H7 (cell line): Measurements from ENCODE around the gene PLEKHJ1. TPM values are rescaled to one million over a fixed set of nuclear protein-coding genes. Genes with fewer than 3 reads are reported as not detected.

Source experiments
- DNase-seq: peaks from one replicate; pipeline ENCODE4 v3.0.0; 2012
- H3K27me3 ChIP-seq: 2 replicates; pipeline ENCODE4 v1.6.0; 2011; ENCODE audit warnings: mild to moderate bottlenecking, low read length; ENCODE audit not compliant: control insufficient read depth, insufficient read depth
- H3K36me3 ChIP-seq: replicated peaks from 2 replicates; pipeline ENCODE4 v1.5.1; 2011; ENCODE audit warnings: low read length; ENCODE audit not compliant: control insufficient read depth, insufficient read depth
- H3K4me3 ChIP-seq: 2 replicates; pipeline ENCODE4 v1.5.1; 2011; ENCODE audit warnings: low read depth, mild to moderate bottlenecking, control low read depth, low read length, moderate library complexity; ENCODE audit not compliant: insufficient read depth
- total RNA-seq: library from RNA; depleted of rRNA; stranded (reverse); fragments of >200 nt; shearing (Covaris generic); gene quantifications from 2 replicates; pipeline ENCODE4 v1.2.3, GENCODE V29; 2014; rRNA removed

Gene PLEKHJ1
- total RNA-seq, 1 experiment from 2014 or later: 295 TPM

DNA sequence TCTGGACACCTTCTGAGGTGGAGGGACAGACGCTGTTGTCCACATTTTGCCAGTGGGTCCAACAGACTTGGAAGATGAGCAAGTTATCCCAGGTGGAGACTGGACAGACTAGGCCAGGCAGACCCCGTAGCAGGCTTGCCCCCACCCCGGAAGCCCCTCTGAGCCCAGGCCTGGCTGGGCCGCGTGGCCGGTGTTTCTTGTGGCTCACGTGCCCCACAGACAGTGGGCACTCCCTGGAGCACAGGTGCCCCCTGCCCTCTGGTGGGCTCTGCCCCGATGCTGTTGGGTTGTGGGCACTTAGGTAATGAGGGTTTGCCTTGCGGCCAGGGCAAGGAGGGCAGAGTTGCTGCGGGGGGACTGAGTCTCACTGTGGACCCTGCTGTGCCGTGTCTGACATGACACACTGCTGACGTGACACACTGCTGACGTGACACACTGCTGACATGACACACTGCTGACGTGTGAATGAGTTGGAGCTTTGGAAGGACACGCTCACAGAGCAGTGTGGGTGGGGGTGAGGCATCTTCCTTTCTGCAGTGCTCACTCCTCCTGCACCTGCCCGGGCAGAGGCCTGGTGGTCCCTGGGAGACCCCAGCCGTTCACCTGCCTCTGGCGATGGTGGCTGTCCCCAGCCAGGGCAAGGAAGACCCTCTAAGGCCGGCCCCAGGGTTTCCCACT lies 47.3 kb downstream of the PLEKHJ1 start:
- no peaks in the 10 kb centered on the region for H3K27me3 ChIP-seq
- peaks cover 12% of the 10 kb centered on the region for H3K36me3 ChIP-seq
- H3K4me3 ChIP-seq: no peak overlapping the region
- no peak for DNase-seq

DNA sequence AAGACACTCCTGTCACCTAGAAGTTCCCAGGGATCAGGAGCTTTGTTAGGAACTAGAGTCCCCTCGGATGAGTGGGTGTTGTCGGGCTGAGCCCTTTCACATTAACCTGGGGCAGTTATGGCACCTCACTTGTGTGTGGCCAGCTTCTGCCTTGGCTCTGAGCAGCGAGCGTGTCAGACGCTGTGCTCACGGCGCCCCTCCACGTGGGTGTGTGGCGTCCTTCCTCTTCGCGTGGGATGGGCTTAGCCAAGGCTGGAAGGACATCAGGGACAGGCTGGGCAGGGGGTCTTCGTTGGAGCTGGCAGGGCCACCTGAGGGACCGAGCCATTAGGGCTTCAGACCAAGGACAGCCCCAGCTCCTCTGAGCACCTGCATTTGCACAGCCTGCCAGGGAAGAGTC lies 49.0 kb downstream of the PLEKHJ1 start:
- Histone ChIP-seq H3K27me3 (no peaks in the 10 kb centered on the region), H3K4me3 (no peak overlapping the region), H3K36me3 (peaks cover 10% of the 10 kb centered on the region)
- DNase-seq: no peak

DNA sequence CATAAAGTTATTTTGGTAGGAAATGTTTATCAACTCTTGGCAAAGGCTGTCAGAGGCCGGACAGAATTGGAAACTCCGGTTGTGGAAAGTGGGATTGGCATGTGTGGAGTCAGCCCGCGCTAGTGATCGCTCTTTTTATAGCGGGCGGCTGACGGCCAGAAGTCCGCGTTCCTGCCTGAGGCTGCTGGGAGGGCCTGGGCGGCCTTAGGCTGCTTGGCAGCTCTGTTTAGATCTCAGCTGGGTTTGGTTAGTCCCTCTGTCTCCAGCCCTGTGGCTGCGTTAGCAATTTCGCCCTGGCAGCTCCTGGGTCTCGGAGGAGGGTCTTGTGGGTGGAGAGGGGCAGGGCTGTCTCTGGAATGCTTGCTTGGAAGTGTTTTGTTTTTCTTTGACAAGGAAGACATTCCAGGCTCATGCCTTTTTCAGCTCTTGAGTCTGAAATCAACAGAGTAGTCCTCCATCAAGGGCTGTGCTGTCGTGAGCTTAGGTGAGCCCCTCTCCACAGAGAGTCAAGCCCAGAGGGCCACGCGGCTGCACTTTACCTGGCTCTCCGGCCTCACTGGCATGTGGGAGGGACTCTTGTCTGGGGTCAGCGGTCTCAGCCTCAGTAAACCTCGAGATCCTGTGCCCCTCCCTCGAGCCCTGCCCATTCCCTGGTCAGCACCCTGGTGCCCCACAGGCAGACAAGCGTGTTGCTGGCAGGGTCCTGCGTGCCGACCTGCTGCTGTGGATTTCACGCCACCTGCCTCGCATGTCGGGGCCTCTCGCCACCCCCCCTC lies 49.9 kb downstream of the PLEKHJ1 start:
- H3K4me3 ChIP-seq: no peak overlapping the region
- no peaks in the 10 kb centered on the region for H3K27me3 ChIP-seq
- no peak for DNase-seq
- peaks cover 6% of the 10 kb centered on the region for H3K36me3 ChIP-seq

DNA sequence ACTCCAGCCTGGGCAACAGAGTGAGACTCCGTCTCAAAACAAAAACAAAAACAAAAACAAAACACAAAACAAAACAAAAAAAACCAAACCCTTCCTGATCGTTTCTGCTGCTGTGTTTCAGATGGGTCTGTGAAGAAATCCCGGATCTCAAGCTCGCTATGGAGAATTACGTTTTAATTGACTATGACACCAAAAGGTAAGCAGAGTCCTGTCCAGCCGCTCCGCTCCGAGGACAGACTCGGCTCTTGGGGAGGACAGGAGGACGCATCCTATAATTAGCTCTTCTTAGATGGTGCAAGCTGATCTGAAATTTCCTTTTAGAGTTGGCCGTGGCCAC lies 50.4 kb downstream of the PLEKHJ1 start:
- H3K27me3 ChIP-seq: no peaks in the 10 kb centered on the region
- no peak for DNase-seq
- H3K36me3 ChIP-seq: peaks cover 3% of the 10 kb centered on the region
- no peak overlapping the region for H3K4me3 ChIP-seq

DNA sequence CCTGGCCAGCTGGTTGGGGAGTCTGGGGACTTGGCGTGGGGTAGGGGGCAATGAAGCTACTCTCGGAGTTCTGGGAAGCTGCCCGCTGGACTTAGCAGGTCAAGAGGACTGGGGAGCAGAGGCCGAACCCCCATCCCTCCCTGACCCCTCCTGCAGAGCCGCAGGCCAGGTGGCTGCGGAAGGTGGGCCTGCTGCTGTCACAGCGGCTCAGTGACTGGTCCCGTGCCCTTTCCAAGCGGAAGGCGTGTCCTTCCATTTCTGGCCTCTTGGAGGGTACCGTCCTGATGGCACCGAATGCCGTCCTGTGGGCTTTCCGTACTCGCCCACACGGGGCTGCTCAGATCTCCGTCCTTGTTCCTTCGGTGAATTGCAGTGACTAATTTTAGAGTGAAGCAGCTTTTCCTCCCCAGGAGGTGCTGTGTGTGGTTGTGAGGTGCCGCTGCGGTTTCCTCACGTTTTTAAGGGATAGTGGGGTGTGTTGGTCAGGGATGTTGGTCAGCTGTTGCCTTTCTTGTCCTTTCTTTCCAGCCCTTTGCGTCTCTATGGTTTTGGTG lies 51.6 kb downstream of the PLEKHJ1 start:
- Histone ChIP-seq H3K36me3 (peaks cover 3% of the 10 kb centered on the region), H3K27me3 (no peaks in the 10 kb centered on the region), H3K4me3 (no peak overlapping the region)
- no peak for DNase-seq

Other genes with a start within 250 kb of the PLEKHJ1 start
- 126 and 129 TPM in 2 replicates for gene BTBD2, start 220.6 kb downstream of the PLEKHJ1 start, total RNA-seq
- 130 and 135 TPM in 2 replicates for gene MKNK2, start 185.1 kb downstream of the PLEKHJ1 start, total RNA-seq
- gene MOB3A, start 140.0 kb downstream of the PLEKHJ1 start, total RNA-seq: 7.7 and 8.9 TPM in 2 replicates
- gene IZUMO4, start 139.4 kb downstream of the PLEKHJ1 start, total RNA-seq: 0.80 and 0.81 TPM in 2 replicates
- 175 and 177 TPM in 2 replicates for gene AP3D1, start 84.8 kb downstream of the PLEKHJ1 start, total RNA-seq
- 13.3 and 18.0 TPM in 2 replicates for gene DOT1L, start 72.4 kb downstream of the PLEKHJ1 start, total RNA-seq
- 107 and 115 TPM in 2 replicates for gene SF3A2, start 495 bp upstream of the PLEKHJ1 start, total RNA-seq
- gene AMH, start 13.0 kb upstream of the PLEKHJ1 start, total RNA-seq: 10.5 and 12.8 TPM in 2 replicates
- gene JSRP1, start 20.1 kb upstream of the PLEKHJ1 start, total RNA-seq: not detected in 2 replicates
- gene PEAK3, start 45.8 kb upstream of the PLEKHJ1 start, total RNA-seq: not detected in 2 replicates
- 1.1 and 2.7 TPM in 2 replicates for gene LINGO3, start 71.8 kb upstream of the PLEKHJ1 start, total RNA-seq
- 320 and 421 TPM in 2 replicates for gene LSM7, start 92.3 kb upstream of the PLEKHJ1 start, total RNA-seq
- gene SPPL2B, start 92.4 kb upstream of the PLEKHJ1 start, total RNA-seq: 65.9 and 75.3 TPM in 2 replicates
- gene TMPRSS9, start 123.9 kb upstream of the PLEKHJ1 start, total RNA-seq: 0.48 TPM in 1 of 2 replicates, not detected in the other
- gene TIMM13, start 191.3 kb upstream of the PLEKHJ1 start, total RNA-seq: 176 and 179 TPM in 2 replicates
- gene LMNB2, start 220.6 kb upstream of the PLEKHJ1 start, total RNA-seq: 204 and 229 TPM in 2 replicates
- 29.4 and 39.9 TPM in 2 replicates for gene GADD45B, start 239.8 kb upstream of the PLEKHJ1 start, total RNA-seq